ENCODE data around the gene B3GNT5.

Gene B3GNT5

DNA sequence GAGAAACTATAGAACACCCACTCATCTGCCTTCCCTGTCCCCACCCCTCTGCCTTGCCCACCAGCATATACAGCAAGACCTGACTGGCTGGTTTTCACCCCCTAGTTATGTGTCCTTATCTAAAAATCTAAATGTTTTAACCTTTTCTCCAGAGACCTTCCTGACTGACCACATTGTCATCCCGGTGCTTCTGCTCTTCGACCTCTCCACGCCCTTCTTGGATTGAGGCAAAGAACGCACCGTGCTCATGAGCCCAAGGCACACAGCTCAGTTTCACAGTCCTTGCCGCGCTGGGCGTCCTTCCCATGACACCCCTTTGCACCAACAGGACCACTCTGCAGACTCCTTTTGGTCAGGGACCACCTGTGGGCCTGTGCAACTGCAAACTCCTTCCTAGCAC, 62.7 kb downstream of the B3GNT5 start:
- TF ChIP-seq POLR2AphosphoS5 (IDR thresholded peaks at IDR 0.05; ENCODE audit: borderline replicate concordance, low read depth, low read length) = no peak
- TF ChIP-seq EZH2 (IDR thresholded peaks at IDR 0.05) = no peak
- no peak for TF ChIP-seq FOXP2 (optimal IDR thresholded peaks at IDR 0.05; ENCODE audit: control extremely low read depth, extremely low read length, insufficient read depth)
- Histone ChIP-seq H3K27ac (no peak overlapping the region), H3K9me3 (ENCODE audit: low read depth, low read length) (no peaks in the 10 kb centered on the region), H3K36me3 (ENCODE audit: insufficient read depth, low read length) (no peaks in the 10 kb centered on the region), H3K9ac (ENCODE audit: insufficient read length) (no peak overlapping the region), H3K4me3 (no peak overlapping the region)
- no peak for DNase-seq (ENCODE audit: low read depth, low spot score)

DNA sequence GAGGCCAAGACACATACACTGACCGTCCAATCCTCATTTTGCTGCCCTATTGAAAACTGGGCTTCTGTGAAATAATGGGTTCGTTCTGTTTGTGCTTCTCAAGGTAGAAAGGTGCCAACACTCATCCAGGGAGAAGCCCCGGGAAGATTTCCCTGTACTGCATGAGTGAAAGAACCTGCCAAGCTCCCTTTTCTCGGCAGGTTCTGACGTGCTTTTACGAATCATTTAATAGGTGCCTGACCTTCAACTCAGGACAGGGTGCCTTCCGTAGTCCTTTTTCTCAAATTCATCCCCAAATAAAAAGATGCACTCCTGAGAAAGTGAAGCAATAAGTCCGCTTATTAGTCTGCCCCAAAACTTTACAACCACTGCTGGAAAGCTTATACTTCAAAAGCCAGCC, 64.2 kb downstream of the B3GNT5 start:
- TF ChIP-seq POLR2AphosphoS5 (IDR thresholded peaks at IDR 0.05; ENCODE audit: borderline replicate concordance, low read depth, low read length) (no peak), EZH2 (IDR thresholded peaks at IDR 0.05) (no peak), FOXP2 (optimal IDR thresholded peaks at IDR 0.05; ENCODE audit: control extremely low read depth, extremely low read length, insufficient read depth) (no peak)
- H3K36me3 ChIP-seq (ENCODE audit: insufficient read depth, low read length) = no peaks in the 10 kb centered on the region
- no peaks in the 10 kb centered on the region for H3K9me3 ChIP-seq (ENCODE audit: low read depth, low read length)

DNA sequence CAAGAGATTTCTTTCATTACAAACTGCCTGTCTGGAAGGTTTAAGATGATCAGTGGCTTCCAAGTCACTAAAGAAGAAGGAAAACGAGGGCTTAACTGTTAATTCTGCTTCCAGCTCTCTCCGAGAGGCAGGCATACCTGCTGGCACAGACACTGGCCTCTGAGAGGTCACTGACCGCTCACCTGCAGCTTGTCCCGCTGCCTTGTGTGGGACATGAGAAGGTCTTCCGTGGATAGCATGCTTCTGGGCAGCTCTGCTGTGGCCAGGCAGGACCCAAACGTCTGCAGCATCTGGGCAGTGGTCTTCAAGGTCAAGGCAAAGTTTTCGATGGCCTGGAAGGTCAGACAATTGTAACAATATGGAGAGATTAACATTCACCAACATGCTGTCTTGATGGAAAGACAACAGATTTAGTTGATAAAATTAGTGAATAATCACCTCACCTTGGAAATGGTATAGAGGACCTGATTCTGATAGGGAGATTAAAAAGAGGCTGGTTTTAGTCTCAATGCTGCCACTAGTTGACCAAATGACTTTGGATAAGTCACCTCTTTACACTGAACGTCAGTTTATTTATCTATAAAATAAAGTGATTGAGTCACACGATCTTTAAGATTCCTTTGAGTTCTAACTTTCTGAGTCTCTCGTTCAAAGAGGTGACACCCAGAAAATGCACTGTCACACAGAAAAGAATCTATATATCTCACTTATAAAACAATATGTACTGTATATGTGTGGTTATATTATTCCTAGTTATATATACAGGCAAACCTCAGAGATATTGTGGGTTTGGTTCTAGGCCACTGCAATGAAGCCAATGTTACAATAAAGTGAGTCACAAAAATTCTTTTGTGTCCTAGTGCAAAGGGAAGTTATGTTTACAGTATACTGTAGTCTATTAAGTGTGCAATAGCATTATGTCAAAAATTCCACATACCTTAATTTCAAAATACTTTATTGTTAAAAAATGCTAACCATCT, 65.1 kb downstream of the B3GNT5 start:
- H3K9ac ChIP-seq (ENCODE audit: insufficient read length) = no peak overlapping the region
- DNase-seq (ENCODE audit: low read depth, low spot score) = no peak
- no peak for TF ChIP-seq FOXP2 (optimal IDR thresholded peaks at IDR 0.05; ENCODE audit: control extremely low read depth, extremely low read length, insufficient read depth)
- TF ChIP-seq EZH2 (IDR thresholded peaks at IDR 0.05) = no peak
- TF ChIP-seq POLR2AphosphoS5 (IDR thresholded peaks at IDR 0.05; ENCODE audit: borderline replicate concordance, low read depth, low read length) = no peak
- no peak overlapping the region for H3K27ac ChIP-seq
- H3K4me3 ChIP-seq = no peak overlapping the region
- no peaks in the 10 kb centered on the region for H3K9me3 ChIP-seq (ENCODE audit: low read depth, low read length)
- no peaks in the 10 kb centered on the region for H3K36me3 ChIP-seq (ENCODE audit: insufficient read depth, low read length)

More for the DNA sequence above, 64.2 kb downstream of the B3GNT5 start:
- no peak for DNase-seq (ENCODE audit: low read depth, low spot score)
- Histone ChIP-seq H3K27ac (no peak overlapping the region), H3K9ac (ENCODE audit: insufficient read length) (no peak overlapping the region), H3K4me3 (no peak overlapping the region)

DNA sequence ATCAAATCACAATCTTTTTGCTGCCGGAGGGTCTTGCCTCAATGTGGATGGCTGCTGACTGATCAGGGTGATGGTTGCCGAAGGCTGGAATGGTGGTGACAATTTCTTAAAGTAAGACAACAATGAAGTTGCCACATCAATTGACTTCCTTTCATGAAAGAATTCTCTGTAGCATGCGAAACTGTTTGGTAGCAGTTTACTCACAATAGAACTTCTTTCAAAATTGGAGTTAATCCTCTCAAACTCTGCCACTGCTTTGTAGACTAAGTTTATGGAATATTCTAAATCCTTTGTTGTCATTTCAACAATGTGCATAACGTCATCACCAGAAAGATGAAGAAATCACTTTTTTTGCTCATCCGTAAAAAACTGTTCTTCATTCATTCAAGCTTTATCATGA, 65.8 kb downstream of the B3GNT5 start:
- H3K9me3 ChIP-seq (ENCODE audit: low read depth, low read length) = no peaks in the 10 kb centered on the region
- TF ChIP-seq FOXP2 (optimal IDR thresholded peaks at IDR 0.05; ENCODE audit: control extremely low read depth, extremely low read length, insufficient read depth) = no peak
- TF ChIP-seq EZH2 (IDR thresholded peaks at IDR 0.05) = no peak
- no peak for TF ChIP-seq POLR2AphosphoS5 (IDR thresholded peaks at IDR 0.05; ENCODE audit: borderline replicate concordance, low read depth, low read length)
- H3K4me3 ChIP-seq = no peak overlapping the region
- no peak for DNase-seq (ENCODE audit: low read depth, low spot score)
- H3K9ac ChIP-seq (ENCODE audit: insufficient read length) = no peak overlapping the region
- H3K36me3 ChIP-seq (ENCODE audit: insufficient read depth, low read length) = no peaks in the 10 kb centered on the region
- H3K27ac ChIP-seq = no peak overlapping the region

DNA sequence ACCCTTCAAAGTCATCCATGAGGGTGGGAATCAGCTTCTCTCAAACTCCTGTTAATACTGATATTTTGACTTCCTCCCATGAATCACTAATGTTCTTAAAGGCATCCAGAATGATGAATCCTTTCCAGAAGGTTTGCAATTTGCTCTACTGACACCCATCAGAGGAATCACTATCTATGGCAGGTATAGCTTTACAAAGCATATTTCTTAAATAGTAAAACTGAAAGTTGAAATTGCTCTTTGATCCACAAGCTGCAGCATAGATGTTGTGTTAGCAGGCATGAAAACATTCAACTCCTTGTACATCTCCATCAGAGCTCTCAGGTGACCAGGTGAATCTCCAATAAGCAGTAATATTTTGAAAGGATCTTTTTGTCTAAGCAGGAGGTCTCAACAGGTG, 66.3 kb downstream of the B3GNT5 start:
- no peak overlapping the region for H3K27ac ChIP-seq
- no peaks in the 10 kb centered on the region for H3K36me3 ChIP-seq (ENCODE audit: insufficient read depth, low read length)
- H3K9me3 ChIP-seq (ENCODE audit: low read depth, low read length) = no peaks in the 10 kb centered on the region
- H3K4me3 ChIP-seq = no peak overlapping the region
- H3K9ac ChIP-seq (ENCODE audit: insufficient read length) = no peak overlapping the region
- no peak for TF ChIP-seq EZH2 (IDR thresholded peaks at IDR 0.05)
- no peak for TF ChIP-seq POLR2AphosphoS5 (IDR thresholded peaks at IDR 0.05; ENCODE audit: borderline replicate concordance, low read depth, low read length)
- no peak for TF ChIP-seq FOXP2 (optimal IDR thresholded peaks at IDR 0.05; ENCODE audit: control extremely low read depth, extremely low read length, insufficient read depth)
- no peak for DNase-seq (ENCODE audit: low read depth, low spot score)

Measured in SK-N-MC (cell line).